ENCODE measurements around the gene SCGB1A1.

SCGB1A1 gene

GRCh38 chr11:62461740-62462507 lies 43.1 kb downstream of the SCGB1A1 start:
- TF ChIP-seq, protein P1, sequence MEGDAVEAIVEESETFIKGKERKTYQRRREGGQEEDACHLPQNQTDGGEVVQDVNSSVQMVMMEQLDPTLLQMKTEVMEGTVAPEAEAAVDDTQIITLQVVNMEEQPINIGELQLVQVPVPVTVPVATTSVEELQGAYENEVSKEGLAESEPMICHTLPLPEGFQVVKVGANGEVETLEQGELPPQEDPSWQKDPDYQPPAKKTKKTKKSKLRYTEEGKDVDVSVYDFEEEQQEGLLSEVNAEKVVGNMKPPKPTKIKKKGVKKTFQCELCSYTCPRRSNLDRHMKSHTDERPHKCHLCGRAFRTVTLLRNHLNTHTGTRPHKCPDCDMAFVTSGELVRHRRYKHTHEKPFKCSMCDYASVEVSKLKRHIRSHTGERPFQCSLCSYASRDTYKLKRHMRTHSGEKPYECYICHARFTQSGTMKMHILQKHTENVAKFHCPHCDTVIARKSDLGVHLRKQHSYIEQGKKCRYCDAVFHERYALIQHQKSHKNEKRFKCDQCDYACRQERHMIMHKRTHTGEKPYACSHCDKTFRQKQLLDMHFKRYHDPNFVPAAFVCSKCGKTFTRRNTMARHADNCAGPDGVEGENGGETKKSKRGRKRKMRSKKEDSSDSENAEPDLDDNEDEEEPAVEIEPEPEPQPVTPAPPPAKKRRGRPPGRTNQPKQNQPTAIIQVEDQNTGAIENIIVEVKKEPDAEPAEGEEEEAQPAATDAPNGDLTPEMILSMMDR (IDR thresholded peaks at IDR 0.05; ENCODE audit: low read depth, low read length), result no peak
- DNase-seq (ENCODE audit: low read depth in 2 of 2), result peak; percentile 31 to 66
- H3K4me3 ChIP-seq (replicated peaks in 1 of 2; ENCODE audit: low read depth in 2 of 2, low read length in 2 of 2), result no peak overlapping the region

- H3K4me3 ChIP-seq (replicated peaks in 1 of 2; ENCODE audit: low read depth in 2 of 2, low read length in 2 of 2), result no peak overlapping the region
- no peak for DNase-seq (ENCODE audit: low read depth in 2 of 2)
- TF ChIP-seq, protein P1 (IDR thresholded peaks at IDR 0.05; ENCODE audit: low read depth, low read length), result no peak
Observed at GRCh38 chr11:62462508-62462892, 43.7 kb downstream of the SCGB1A1 start.

GRCh38 chr11:62463121-62463542 lies 44.3 kb downstream of the SCGB1A1 start:
- TF ChIP-seq, protein P1 (IDR thresholded peaks at IDR 0.05; ENCODE audit: low read depth, low read length), result no peak
- no peak for DNase-seq (ENCODE audit: low read depth in 2 of 2)

GRCh38 chr11:62464655-62465054 lies 45.8 kb downstream of the SCGB1A1 start:
- no peak overlapping the region for H3K4me3 ChIP-seq (replicated peaks in 1 of 2; ENCODE audit: low read depth in 2 of 2, low read length in 2 of 2)
- TF ChIP-seq, protein P1 (IDR thresholded peaks at IDR 0.05; ENCODE audit: low read depth, low read length), result no peak
- no peak for DNase-seq (ENCODE audit: low read depth in 2 of 2)

More at GRCh38 chr11:62463121-62463542, 44.3 kb downstream of the SCGB1A1 start:
- H3K4me3 ChIP-seq (replicated peaks in 1 of 2; ENCODE audit: low read depth in 2 of 2, low read length in 2 of 2), result no peak overlapping the region

DNA sequence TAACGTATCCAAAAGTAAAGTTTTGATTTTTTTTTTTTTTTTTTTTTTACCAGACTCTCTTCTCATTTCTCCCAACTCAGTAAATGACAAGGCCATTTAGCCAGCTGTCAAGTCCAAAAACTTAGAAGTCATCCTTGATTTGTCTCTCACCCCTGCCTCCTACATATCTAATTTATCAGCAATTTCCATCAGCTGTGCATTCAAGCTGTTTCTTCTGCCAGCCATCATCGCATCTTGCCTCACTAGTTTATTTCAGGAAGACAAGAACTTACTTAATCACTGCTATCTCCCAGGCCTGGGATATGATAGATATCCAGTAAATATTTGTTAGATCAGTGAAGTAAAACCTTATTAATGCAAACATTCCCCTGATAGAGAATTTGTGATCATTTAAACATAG lies 47.6 kb downstream of the SCGB1A1 start:
- DNase-seq (ENCODE audit: low read depth in 2 of 2), result no peak
- TF ChIP-seq, protein P1 (IDR thresholded peaks at IDR 0.05; ENCODE audit: low read depth, low read length), result no peak
- no peak overlapping the region for H3K4me3 ChIP-seq (replicated peaks in 1 of 2; ENCODE audit: low read depth in 2 of 2, low read length in 2 of 2)

DNA sequence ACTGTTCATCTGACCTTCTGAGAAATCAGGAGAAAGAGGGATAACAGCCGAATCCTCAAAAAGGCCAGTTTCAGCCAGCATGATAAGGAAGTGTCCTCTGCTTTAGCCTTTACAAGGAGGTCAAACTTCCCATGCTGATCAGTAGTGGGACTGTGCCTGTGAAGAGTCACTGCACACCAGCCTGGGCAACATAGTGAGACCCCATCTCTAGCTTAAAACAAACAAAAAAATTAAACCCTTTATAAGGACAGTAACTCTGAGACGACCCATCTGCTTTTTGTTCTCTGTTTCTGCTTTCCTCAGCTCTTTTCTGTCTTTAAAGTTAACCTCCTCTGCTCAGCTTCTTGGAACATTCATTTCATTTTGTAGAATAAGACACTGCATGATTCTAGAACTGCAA lies 49.7 kb downstream of the SCGB1A1 start:
- DNase-seq (ENCODE audit: low read depth in 2 of 2), result no peak
- TF ChIP-seq, protein P1 (IDR thresholded peaks at IDR 0.05; ENCODE audit: low read depth, low read length), result no peak

More for the DNA sequence above, 49.7 kb downstream of the SCGB1A1 start:
- H3K4me3 ChIP-seq (replicated peaks in 1 of 2; ENCODE audit: low read depth in 2 of 2, low read length in 2 of 2), result no peak overlapping the region
